ENCODE measurements around the gene KCNQ4.

Gene KCNQ4

GRCh38 chr1:40783001-40783905, at the start of gene KCNQ4:
KCNQ4 (plus strand) TSS chr1:40783787; CDS start chr1:40784094, 307 bp downstream.
- H3K4me3 ChIP-seq (ENCODE audit: low read length): peak within 1 kb of the TSS; percentile 39
- DNase-seq (ENCODE audit: low read depth): no peak
- no peak for TF ChIP-seq CTCF (conservative IDR thresholded peaks at IDR 0.05; ENCODE audit: low read depth, low read length)

GRCh38 chr1:40734882-40735628, 48.5 kb upstream of the KCNQ4 start:
- TF ChIP-seq CTCF (conservative IDR thresholded peaks at IDR 0.05; ENCODE audit: low read depth, low read length): no peak
- DNase-seq (ENCODE audit: low read depth): no peak

GRCh38 chr1:40736085-40736531, 47.5 kb upstream of the KCNQ4 start:
- TF ChIP-seq CTCF (conservative IDR thresholded peaks at IDR 0.05; ENCODE audit: low read depth, low read length): no peak
- H3K4me3 ChIP-seq (ENCODE audit: low read length): no peak overlapping the region
- peak; percentile 45 for DNase-seq (ENCODE audit: low read depth)

More at GRCh38 chr1:40734882-40735628, 48.5 kb upstream of the KCNQ4 start:
- H3K4me3 ChIP-seq (ENCODE audit: low read length): no peak overlapping the region

GRCh38 chr1:40738831-40739230, 44.8 kb upstream of the KCNQ4 start:
- no peak overlapping the region for H3K4me3 ChIP-seq (ENCODE audit: low read length)
- no peak for DNase-seq (ENCODE audit: low read depth)
- TF ChIP-seq CTCF (conservative IDR thresholded peaks at IDR 0.05; ENCODE audit: low read depth, low read length): no peak

GRCh38 chr1:40739455-40740008, 44.1 kb upstream of the KCNQ4 start:
- no peak for DNase-seq (ENCODE audit: low read depth)
- H3K4me3 ChIP-seq (ENCODE audit: low read length): no peak overlapping the region
- no peak for TF ChIP-seq CTCF (conservative IDR thresholded peaks at IDR 0.05; ENCODE audit: low read depth, low read length)

GRCh38 chr1:40740039-40740996, 43.3 kb upstream of the KCNQ4 start:
- peak; percentile 75 for DNase-seq (ENCODE audit: low read depth)
- H3K4me3 ChIP-seq (ENCODE audit: low read length): no peak overlapping the region
- no peak for TF ChIP-seq CTCF (conservative IDR thresholded peaks at IDR 0.05; ENCODE audit: low read depth, low read length)

All from retinal pigment epithelial cell (primary cell).